Right atrium auricular region (tissue), 2 donors: ENCODE data around the gene SORBS1. TPM values are rescaled to one million over a fixed set of nuclear protein-coding genes. Genes with fewer than 3 reads are reported as not detected.
A peak's percentile ranks its signal among the peaks of the same experiment; 100 is the strongest.

Experiments used
- DNase-seq: peaks from one replicate; pipeline ENCODE4 v3.0.0-alpha.2; 2019; ENCODE audit warnings: low spot score
- H3K27ac ChIP-seq, 2 donors: fragments of 200-600 bp; sonication (generic); 1 replicate in 1 of 2; 2 replicates in 1 of 2; pipeline ENCODE4 v1.5.1; 2016 to 2019
- H3K27me3 ChIP-seq, 2 donors: fragments of 200-600 bp; sonication (generic); one replicate each; pipeline versions ENCODE4 v1.5.1 to v1.6.0; 2017 to 2019
- H3K36me3 ChIP-seq: fragments of 200-600 bp; sonication (generic); one replicate; pipeline ENCODE4 v1.5.1; 2016
- H3K4me1 ChIP-seq, 2 donors: fragments of 200-600 bp; sonication (generic); one replicate each; pipeline versions ENCODE4 v1.5.1 to v1.6.0; 2017 to 2019
- H3K4me3 ChIP-seq, 2 donors: fragments of 200-600 bp; sonication (generic); 1 replicate in 1 of 2; 2 replicates in 1 of 2; pipeline ENCODE4 v1.5.1; 2017 to 2019; ENCODE audit warnings: mild to moderate bottlenecking in 1 of 2, moderate library complexity in 1 of 2
- H3K9me3 ChIP-seq, 2 donors: fragments of 200-600 bp; sonication (generic); one replicate each; pipeline ENCODE4 v1.5.1; 2019
- CTCF ChIP-seq, 2 donors: fragments of 200-600 bp; sonication (generic); IDR thresholded peaks; one replicate each; pipeline ENCODE4 v1.5.1; 2019; ENCODE audit warnings: antibody characterized with exemption in 2 of 2
- total RNA-seq, 2 donors: library from RNA; depleted of rRNA; stranded (reverse); fragments of >200 nt; gene quantifications; one replicate each; pipeline ENCODE4 v1.1.0, GENCODE V29; 2016

Gene SORBS1
- total RNA-seq, 2 donors from 2014 or later, result 742 to 815 TPM

DNA sequence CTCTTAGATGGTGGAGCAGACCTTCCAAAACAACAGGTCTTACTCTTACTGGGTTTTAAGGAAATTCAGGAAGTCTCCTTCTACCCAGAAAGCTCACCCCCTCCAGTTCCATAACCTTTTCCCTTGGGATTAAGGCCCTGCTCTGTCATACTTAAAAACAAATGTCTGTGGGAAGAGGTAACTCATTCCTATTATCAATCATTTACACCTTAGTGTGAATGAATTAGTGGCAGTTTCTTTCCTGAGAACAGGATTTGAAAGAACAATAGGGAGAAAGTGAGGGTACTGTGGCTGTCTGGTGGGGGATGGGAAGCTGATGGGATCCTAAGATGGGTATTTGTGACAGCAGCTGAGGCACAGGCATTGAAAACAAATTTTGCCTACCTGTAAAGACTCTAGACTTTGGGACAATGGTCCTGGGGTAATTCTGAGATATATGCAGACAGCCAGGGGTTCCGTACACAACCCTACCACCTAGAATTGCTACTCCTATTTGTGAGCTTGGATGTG is 248.1 kb downstream of the SORBS1 start:
- Histone ChIP-seq H3K9me3 (no peaks in the 10 kb centered on the region), H3K4me1 (peaks cover 0 to 58% of the 10 kb centered on the region in 2 donors), H3K4me3 (no peak overlapping the region), H3K27ac (no peak overlapping the region), H3K36me3 (peaks cover 59% of the 10 kb centered on the region), H3K27me3 (no peaks in the 10 kb centered on the region)
- no peak for DNase-seq
- no peak for TF ChIP-seq CTCF (IDR thresholded peaks at IDR 0.05)

- no peak for DNase-seq
- no peak for TF ChIP-seq CTCF (IDR thresholded peaks at IDR 0.05)
- no peak overlapping the region for H3K4me3 ChIP-seq
- H3K27me3 ChIP-seq, result no peaks in the 10 kb centered on the region
- peaks cover 0 to 62% of the 10 kb centered on the region in 2 donors for H3K4me1 ChIP-seq
- no peak overlapping the region for H3K27ac ChIP-seq
- H3K36me3 ChIP-seq, result peaks cover 52% of the 10 kb centered on the region
- H3K9me3 ChIP-seq, result no peaks in the 10 kb centered on the region
Observed at GRCh38 chr10:95312257-95312656, 248.9 kb downstream of the SORBS1 start.

DNA sequence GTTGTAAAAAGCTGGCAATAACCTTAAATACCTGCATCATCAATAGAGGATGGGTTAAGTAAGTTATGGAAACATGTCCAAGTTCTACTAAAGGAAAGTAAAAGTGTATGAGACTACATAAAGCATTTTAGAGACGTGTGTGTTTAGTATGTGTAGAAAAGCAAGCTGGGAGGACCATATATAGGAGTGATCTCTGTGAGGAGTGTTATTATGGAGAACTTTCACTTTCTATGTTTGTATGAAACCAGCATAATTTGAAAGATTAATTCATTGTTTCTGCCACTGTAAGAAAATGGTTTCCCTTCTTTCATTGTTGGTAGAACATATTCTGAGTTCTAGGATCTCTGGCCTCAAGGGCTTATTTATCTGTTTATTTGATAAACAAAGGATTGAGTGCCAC is 251.2 kb downstream of the SORBS1 start:
- H3K36me3 ChIP-seq, result peaks cover 29% of the 10 kb centered on the region
- H3K27ac ChIP-seq, result peak overlapping the region in 1 of 2 donors; percentile 18
- peaks cover 0 to 52% of the 10 kb centered on the region in 2 donors for H3K4me1 ChIP-seq
- no peaks in the 10 kb centered on the region for H3K9me3 ChIP-seq
- DNase-seq, result no peak
- no peaks in the 10 kb centered on the region for H3K27me3 ChIP-seq
- TF ChIP-seq CTCF (IDR thresholded peaks at IDR 0.05), result no peak
- H3K4me3 ChIP-seq, result no peak overlapping the region

- H3K27ac ChIP-seq, result peak overlapping the region; percentile 70 to 76
- no peaks in the 10 kb centered on the region for H3K27me3 ChIP-seq
- TF ChIP-seq CTCF (IDR thresholded peaks at IDR 0.05), result no peak
- peaks cover 15% of the 10 kb centered on the region for H3K36me3 ChIP-seq
- H3K9me3 ChIP-seq, result no peaks in the 10 kb centered on the region
- no peak overlapping the region for H3K4me3 ChIP-seq
- DNase-seq, result peak; percentile 93
- H3K4me1 ChIP-seq, result peaks cover 0 to 40% of the 10 kb centered on the region in 2 donors
Observed at GRCh38 chr10:95308389-95309302, 252.5 kb downstream of the SORBS1 start.

- H3K36me3 ChIP-seq, result no peaks in the 10 kb centered on the region
- H3K27ac ChIP-seq, result no peak overlapping the region
- no peak overlapping the region for H3K4me3 ChIP-seq
- no peak for TF ChIP-seq CTCF (IDR thresholded peaks at IDR 0.05)
- H3K27me3 ChIP-seq, result no peaks in the 10 kb centered on the region
- H3K9me3 ChIP-seq, result no peaks in the 10 kb centered on the region
- H3K4me1 ChIP-seq, result peaks cover 0 to 23% of the 10 kb centered on the region in 2 donors
- no peak for DNase-seq
Observed at GRCh38 chr10:95306851-95307250, 254.3 kb downstream of the SORBS1 start.
